AG09309 (cell line): Measurements from ENCODE around the gene NF1.

Experiments used
- DNase-seq: peaks from one replicate; pipeline ENCODE4 v3.0.0-alpha.2; 2010; ENCODE audit warnings: low read depth
- H3K4me3 ChIP-seq: 2 replicates; pipeline ENCODE4 v1.5.1; 2011; ENCODE audit warnings: mild to moderate bottlenecking, low read depth, low read length, moderate library complexity; ENCODE audit not compliant: control insufficient read depth
- CTCF ChIP-seq: IDR thresholded peaks from 2 replicates; pipeline ENCODE4 v1.5.1; 2011; ENCODE audit warnings: mild to moderate bottlenecking, low read depth, low read length, inconsistent platforms; ENCODE audit not compliant: insufficient read depth, control insufficient read depth; ENCODE audit errors: missing control alignments

The NF1 gene

GRCh38 chr17:31391496-31391949, 296.7 kb downstream of the NF1 start, which contains the start of gene RAB11FIP4:
Gene RAB11FIP4 (plus strand): TSS chr17:31391675. CDS start chr17:31391853, 178 bp downstream.
- peak within 1 kb of the TSS; percentile 36 for H3K4me3 ChIP-seq
- no peak for DNase-seq
- no peak for TF ChIP-seq CTCF

- H3K4me3 ChIP-seq: no peak overlapping the region
- DNase-seq: no peak
- TF ChIP-seq CTCF: no peak
Observed at GRCh38 chr17:31392002-31392855, 297.5 kb downstream of the NF1 start.

GRCh38 chr17:31392856-31393748, 298.3 kb downstream of the NF1 start:
- no peak overlapping the region for H3K4me3 ChIP-seq
- DNase-seq: no peak
- TF ChIP-seq CTCF: no peak

- TF ChIP-seq CTCF: no peak
- no peak for DNase-seq
- H3K4me3 ChIP-seq: no peak overlapping the region
Observed at GRCh38 chr17:31393749-31394146, 299.0 kb downstream of the NF1 start.

- peak; percentile 13 for DNase-seq
- no peak overlapping the region for H3K4me3 ChIP-seq
- no peak for TF ChIP-seq CTCF
Observed at GRCh38 chr17:31394544-31394943, 299.8 kb downstream of the NF1 start.

- TF ChIP-seq CTCF: no peak
- H3K4me3 ChIP-seq: no peak overlapping the region
- no peak for DNase-seq
Observed at GRCh38 chr17:31397256-31397939, 302.6 kb downstream of the NF1 start.
